Hepatocyte (in vitro differentiated cells): ENCODE results near the gene AKR7A3.

ENCODE experiments used
- CTCF ChIP-seq: fragments of 200-600 bp; sonication (generic); IDR thresholded peaks from 2 replicates; pipeline ENCODE4 v1.5.1; 2016; ENCODE audit warnings: antibody characterized with exemption, mild to moderate bottlenecking; ENCODE audit not compliant: poor library complexity
- EZH2phosphoT487 ChIP-seq: fragments of 200-600 bp; sonication (generic); IDR thresholded peaks from one replicate; pipeline ENCODE4 v1.6.1; 2018; ENCODE audit warnings: antibody characterized with exemption, mild to moderate bottlenecking, low read depth, moderate library complexity; ENCODE audit not compliant: unreplicated experiment, severe bottlenecking

- TF ChIP-seq CTCF (no peak), EZH2phosphoT487 (no peak)
Measured at GRCh38 chr1:19260211-19261138, 28.1 kb downstream of the AKR7A3 start.
